ENCODE results near the gene SNX19. TPM values are rescaled to one million over a fixed set of nuclear protein-coding genes. Genes with fewer than 3 reads are reported as not detected.

The SNX19 gene
- 55.8 and 56.3 TPM in 2 replicates for total RNA-seq
- long read RNA-seq, full-length matches to known transcripts, result 8 of 32 reads
- long read RNA-seq, partial matches to known transcripts, result 4 of 32 reads
- long read RNA-seq, other reads (novel, unspliced or antisense), result 20 of 32 reads

DNA sequence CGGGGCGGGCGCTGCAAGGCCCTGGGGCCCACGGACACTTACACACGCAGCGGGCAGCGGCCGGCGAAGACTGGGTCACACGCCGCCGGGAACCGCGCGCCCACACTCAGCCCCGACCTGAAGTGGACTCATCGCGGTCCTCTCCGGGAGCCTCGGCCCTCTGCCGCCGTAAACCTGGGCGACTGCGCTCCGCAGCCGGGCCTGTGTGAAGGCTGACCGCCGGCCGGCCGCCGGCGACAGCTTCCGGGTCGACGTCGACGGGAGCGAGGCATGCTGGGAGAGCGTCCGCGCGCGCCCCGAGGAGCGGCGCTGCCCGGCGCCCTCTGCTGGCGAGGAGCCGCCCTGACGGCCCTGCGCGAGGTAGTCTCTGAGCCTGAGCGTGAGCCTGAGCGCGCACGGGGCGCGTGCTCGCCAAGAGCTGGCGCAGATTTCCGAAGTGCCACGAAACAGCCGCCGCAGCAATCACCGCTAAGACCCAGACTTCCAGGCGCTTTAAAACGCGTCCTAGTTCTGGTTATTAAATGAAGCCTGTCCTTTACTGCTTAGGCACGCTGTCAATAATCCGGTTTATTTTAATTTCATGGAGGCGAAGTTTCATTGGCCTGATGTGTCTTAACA lies at the start of gene SNX19:
Gene SNX19 (minus strand): TSS at position 242 of the 618 bp plus-strand sequence. CDS start 540 bp downstream, outside the sequence.
- Mint-ChIP-seq H3K27ac (peak within 1 kb of the TSS; percentile 78), H3K4me1 (ENCODE audit: low read depth) (peaks cover 10% of the 10 kb centered on the region), H3K4me3 (ENCODE audit: low read depth) (peak within 1 kb of the TSS; percentile 80), H3K27me3 (peaks cover 38% of the 10 kb centered on the region), H3K36me3 (ENCODE audit: insufficient read depth) (peaks cover 8% of the 10 kb centered on the region), H3K9me3 (ENCODE audit: low read depth) (no peaks in the 10 kb centered on the region)
- peak; percentile 87 for DNase-seq (ENCODE audit: low spot score, unreplicated experiment)
- TF ChIP-seq, protein P1, sequence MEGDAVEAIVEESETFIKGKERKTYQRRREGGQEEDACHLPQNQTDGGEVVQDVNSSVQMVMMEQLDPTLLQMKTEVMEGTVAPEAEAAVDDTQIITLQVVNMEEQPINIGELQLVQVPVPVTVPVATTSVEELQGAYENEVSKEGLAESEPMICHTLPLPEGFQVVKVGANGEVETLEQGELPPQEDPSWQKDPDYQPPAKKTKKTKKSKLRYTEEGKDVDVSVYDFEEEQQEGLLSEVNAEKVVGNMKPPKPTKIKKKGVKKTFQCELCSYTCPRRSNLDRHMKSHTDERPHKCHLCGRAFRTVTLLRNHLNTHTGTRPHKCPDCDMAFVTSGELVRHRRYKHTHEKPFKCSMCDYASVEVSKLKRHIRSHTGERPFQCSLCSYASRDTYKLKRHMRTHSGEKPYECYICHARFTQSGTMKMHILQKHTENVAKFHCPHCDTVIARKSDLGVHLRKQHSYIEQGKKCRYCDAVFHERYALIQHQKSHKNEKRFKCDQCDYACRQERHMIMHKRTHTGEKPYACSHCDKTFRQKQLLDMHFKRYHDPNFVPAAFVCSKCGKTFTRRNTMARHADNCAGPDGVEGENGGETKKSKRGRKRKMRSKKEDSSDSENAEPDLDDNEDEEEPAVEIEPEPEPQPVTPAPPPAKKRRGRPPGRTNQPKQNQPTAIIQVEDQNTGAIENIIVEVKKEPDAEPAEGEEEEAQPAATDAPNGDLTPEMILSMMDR (IDR thresholded peaks at IDR 0.05; ENCODE audit: unreplicated experiment), result no peak

- Mint-ChIP-seq H3K9me3 (ENCODE audit: low read depth) (peaks cover 31% of the 10 kb centered on the region), H3K4me1 (ENCODE audit: low read depth) (peaks cover 3% of the 10 kb centered on the region), H3K4me3 (ENCODE audit: low read depth) (no peak overlapping the region), H3K36me3 (ENCODE audit: insufficient read depth) (no peaks in the 10 kb centered on the region), H3K27ac (no peak overlapping the region), H3K27me3 (no peaks in the 10 kb centered on the region)
- no peak for DNase-seq (ENCODE audit: low spot score, unreplicated experiment)
- TF ChIP-seq, protein P1 (IDR thresholded peaks at IDR 0.05; ENCODE audit: unreplicated experiment), result no peak
These were observed 47.9 kb upstream of the SNX19 start for GRCh38 chr11:130964058-130964792.

DNA sequence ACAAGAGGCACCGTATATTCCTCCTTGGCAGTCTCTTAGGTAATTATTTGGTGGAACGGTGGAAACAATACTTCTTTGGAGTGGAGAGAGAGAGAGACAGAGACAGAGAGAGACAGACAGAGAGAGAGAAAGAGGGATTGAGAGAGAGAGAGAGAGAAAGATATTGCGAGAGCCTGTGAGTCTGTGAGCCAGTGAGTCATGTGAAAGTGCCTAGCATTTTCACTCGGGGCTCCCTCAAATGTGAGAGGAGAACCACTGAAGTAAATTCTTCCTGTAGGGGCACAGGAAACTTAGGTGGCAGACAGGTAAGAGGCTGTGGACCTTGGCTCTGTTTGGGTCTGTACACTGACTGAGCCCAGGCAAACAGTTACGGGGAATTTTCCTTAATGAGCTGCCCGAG lies 31.6 kb upstream of the SNX19 start:
- Mint-ChIP-seq H3K9me3 (ENCODE audit: low read depth) (no peaks in the 10 kb centered on the region), H3K27ac (no peak overlapping the region), H3K4me3 (ENCODE audit: low read depth) (no peak overlapping the region), H3K27me3 (peaks cover 15% of the 10 kb centered on the region), H3K4me1 (ENCODE audit: low read depth) (peaks cover 2% of the 10 kb centered on the region), H3K36me3 (ENCODE audit: insufficient read depth) (no peaks in the 10 kb centered on the region)
- no peak for DNase-seq (ENCODE audit: low spot score, unreplicated experiment)
- TF ChIP-seq, protein P1 (IDR thresholded peaks at IDR 0.05; ENCODE audit: unreplicated experiment), result no peak

GRCh38 chr11:130947481-130947880 lies 31.2 kb upstream of the SNX19 start:
- no peak overlapping the region for H3K27ac Mint-ChIP-seq
- H3K4me3 Mint-ChIP-seq (ENCODE audit: low read depth), result no peak overlapping the region
- H3K4me1 Mint-ChIP-seq (ENCODE audit: low read depth), result peaks cover 2% of the 10 kb centered on the region
- TF ChIP-seq, protein P1 (IDR thresholded peaks at IDR 0.05; ENCODE audit: unreplicated experiment), result no peak
- H3K36me3 Mint-ChIP-seq (ENCODE audit: insufficient read depth), result no peaks in the 10 kb centered on the region
- no peak for DNase-seq (ENCODE audit: low spot score, unreplicated experiment)
- no peaks in the 10 kb centered on the region for H3K9me3 Mint-ChIP-seq (ENCODE audit: low read depth)
- peaks cover 15% of the 10 kb centered on the region for H3K27me3 Mint-ChIP-seq

DNA sequence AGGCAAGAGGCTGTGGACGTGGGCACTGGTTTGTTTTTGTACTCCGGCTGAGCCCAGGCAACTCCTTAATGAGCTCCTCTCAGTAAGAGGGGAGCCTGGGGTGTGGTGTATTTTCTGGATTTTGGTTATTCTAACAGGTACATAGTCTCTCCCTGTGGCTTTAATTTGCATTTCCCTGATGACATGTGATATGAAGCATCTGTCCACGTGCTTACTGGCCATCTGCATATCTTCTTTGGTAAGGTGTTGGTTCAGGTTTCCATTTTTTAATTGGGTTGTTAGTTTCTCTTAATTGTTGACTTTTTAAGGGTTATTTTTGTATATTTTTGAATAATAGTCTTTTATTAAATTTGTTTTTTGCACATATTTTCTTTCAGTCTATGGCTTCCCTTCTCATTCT lies 30.8 kb upstream of the SNX19 start:
- Mint-ChIP-seq H3K27me3 (peaks cover 15% of the 10 kb centered on the region), H3K36me3 (ENCODE audit: insufficient read depth) (no peaks in the 10 kb centered on the region)

More for the DNA sequence above, 30.8 kb upstream of the SNX19 start:
- no peak for DNase-seq (ENCODE audit: low spot score, unreplicated experiment)
- Mint-ChIP-seq H3K27ac (no peak overlapping the region), H3K9me3 (ENCODE audit: low read depth) (no peaks in the 10 kb centered on the region), H3K4me3 (ENCODE audit: low read depth) (no peak overlapping the region), H3K4me1 (ENCODE audit: low read depth) (peaks cover 2% of the 10 kb centered on the region)
- TF ChIP-seq, protein P1 (IDR thresholded peaks at IDR 0.05; ENCODE audit: unreplicated experiment), result no peak
